ENCODE data around the gene B4GALT5. TPM values are rescaled to one million over a fixed set of nuclear protein-coding genes. Genes with fewer than 3 reads are reported as not detected.

Gene B4GALT5
- total and polyA plus RNA-seq, 3 donors from 2014 or later = 56.9 to 69.7 (median 63.4) TPM

- TF ChIP-seq CTCF (IDR thresholded peaks at IDR 0.05) (no peak), POLR2A (IDR thresholded peaks at IDR 0.05) (no peak)
- DNase-seq = no peak
- Histone ChIP-seq H3K4me1 (peaks cover 56% of the 10 kb centered on the region), H3K9me3 (no peaks in the 10 kb centered on the region), H3K27ac (no peak overlapping the region), H3K4me3 (no peak overlapping the region), H3K36me3 (ENCODE audit: low read depth, missing control alignments) (no peaks in the 10 kb centered on the region), H3K27me3 (no peaks in the 10 kb centered on the region)
- intact Hi-C loops (cut with DNase I; ENCODE audit: low total_unique reads) = no loop called here
- whole genome bisulfite sequencing, 2 donors = 65 to 80% methylated on average over 1 of the region's 1 CpG
Measured at GRCh38 chr20:49679634-49680033, 34.0 kb downstream of the B4GALT5 start.

GRCh38 chr20:49677777-49678758 lies 35.6 kb downstream of the B4GALT5 start:
- DNase-seq = no peak
- peaks cover 65% of the 10 kb centered on the region for H3K4me1 ChIP-seq
- no peaks in the 10 kb centered on the region for H3K36me3 ChIP-seq (ENCODE audit: low read depth, missing control alignments)
- H3K4me3 ChIP-seq = no peak overlapping the region
- peak overlapping the region; percentile 45 to 61 for H3K27ac ChIP-seq
- intact Hi-C loops (cut with DNase I; ENCODE audit: low total_unique reads) = no loop called here
- H3K9me3 ChIP-seq = no peaks in the 10 kb centered on the region
- H3K27me3 ChIP-seq = no peaks in the 10 kb centered on the region
- TF ChIP-seq POLR2A (IDR thresholded peaks at IDR 0.05) = no peak
- TF ChIP-seq CTCF (IDR thresholded peaks at IDR 0.05) = no peak
- 67 to 77% methylated on average over 11 of the region's 11 CpGs for WGBS, 2 donors

- intact Hi-C loops (cut with DNase I; ENCODE audit: low total_unique reads) = no loop called here
- H3K27ac ChIP-seq = peak overlapping the region in 1 of 2 donors; percentile 16
- no peak for TF ChIP-seq POLR2A (IDR thresholded peaks at IDR 0.05)
- no peak for TF ChIP-seq CTCF (IDR thresholded peaks at IDR 0.05)
- peaks cover 78% of the 10 kb centered on the region for H3K4me1 ChIP-seq
- H3K4me3 ChIP-seq = no peak overlapping the region
- 75 to 78% methylated on average over 6 of the region's 6 CpGs for WGBS, 2 donors
- no peaks in the 10 kb centered on the region for H3K36me3 ChIP-seq (ENCODE audit: low read depth, missing control alignments)
- H3K9me3 ChIP-seq = no peaks in the 10 kb centered on the region
- DNase-seq = no peak
- H3K27me3 ChIP-seq = no peaks in the 10 kb centered on the region
Measured at GRCh38 chr20:49676581-49677291, 36.9 kb downstream of the B4GALT5 start.

GRCh38 chr20:49675368-49676151 lies 38.1 kb downstream of the B4GALT5 start:
- intact Hi-C loops (cut with DNase I; ENCODE audit: low total_unique reads) = no loop called here
- WGBS, 2 donors = 73 to 84% methylated on average over 9 of the region's 9 CpGs
- DNase-seq = no peak
- Histone ChIP-seq H3K36me3 (ENCODE audit: low read depth, missing control alignments) (no peaks in the 10 kb centered on the region), H3K4me3 (no peak overlapping the region), H3K27me3 (no peaks in the 10 kb centered on the region), H3K4me1 (peaks cover 87% of the 10 kb centered on the region), H3K27ac (peak overlapping the region in 1 of 2 donors; percentile 39), H3K9me3 (no peaks in the 10 kb centered on the region)
- TF ChIP-seq POLR2A (IDR thresholded peaks at IDR 0.05) (no peak), CTCF (IDR thresholded peaks at IDR 0.05) (no peak)
